ENCODE results near the gene OCA2.
"Not testable (repeated sequence)": the region's sequence is repeated elsewhere in the genome, so short reads cannot be mapped to it uniquely, and the experiment has no call there.

OCA2 gene

DNA sequence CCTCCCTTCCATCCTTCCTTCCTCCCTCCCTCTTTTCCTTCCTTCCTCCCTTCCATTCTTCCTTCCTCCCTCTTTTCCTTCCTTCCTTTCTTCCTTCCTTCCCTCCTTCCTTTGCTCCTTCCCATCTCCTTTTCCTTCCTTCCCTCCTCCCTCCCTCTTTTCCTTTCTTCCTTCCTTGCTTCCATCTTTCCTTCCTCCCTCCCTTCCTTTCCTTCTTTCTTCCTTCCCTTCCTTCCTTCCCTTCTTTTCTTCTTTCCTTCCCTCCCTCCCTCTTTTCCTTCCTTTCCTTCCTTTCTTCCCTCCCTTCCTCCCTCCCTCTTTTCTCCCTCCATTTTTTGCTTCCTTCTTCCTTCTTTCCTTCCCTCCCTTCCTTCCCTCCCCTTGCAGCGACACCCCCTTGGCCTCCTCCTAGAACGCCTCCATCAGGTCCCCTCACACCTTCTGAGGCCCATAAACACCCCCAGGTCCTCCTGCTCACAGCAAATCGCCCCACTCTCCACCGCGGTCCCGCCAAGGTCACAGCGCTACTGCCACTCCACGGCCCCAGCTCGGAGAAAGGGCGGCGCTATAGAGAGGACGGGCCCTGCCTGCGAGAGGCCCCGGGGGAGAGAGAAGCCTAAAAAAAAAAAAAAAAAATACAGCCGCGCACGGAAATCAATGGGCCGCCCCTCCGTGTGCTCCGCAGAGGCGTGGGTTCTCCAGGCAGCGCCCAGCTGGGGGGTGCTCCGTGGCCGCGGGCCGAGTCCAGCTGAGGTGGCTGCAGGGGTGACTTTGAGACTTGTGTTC lies 328.2 kb downstream of the OCA2 start:
- DNase-seq (ENCODE audit: low read depth) = no peak

DNA sequence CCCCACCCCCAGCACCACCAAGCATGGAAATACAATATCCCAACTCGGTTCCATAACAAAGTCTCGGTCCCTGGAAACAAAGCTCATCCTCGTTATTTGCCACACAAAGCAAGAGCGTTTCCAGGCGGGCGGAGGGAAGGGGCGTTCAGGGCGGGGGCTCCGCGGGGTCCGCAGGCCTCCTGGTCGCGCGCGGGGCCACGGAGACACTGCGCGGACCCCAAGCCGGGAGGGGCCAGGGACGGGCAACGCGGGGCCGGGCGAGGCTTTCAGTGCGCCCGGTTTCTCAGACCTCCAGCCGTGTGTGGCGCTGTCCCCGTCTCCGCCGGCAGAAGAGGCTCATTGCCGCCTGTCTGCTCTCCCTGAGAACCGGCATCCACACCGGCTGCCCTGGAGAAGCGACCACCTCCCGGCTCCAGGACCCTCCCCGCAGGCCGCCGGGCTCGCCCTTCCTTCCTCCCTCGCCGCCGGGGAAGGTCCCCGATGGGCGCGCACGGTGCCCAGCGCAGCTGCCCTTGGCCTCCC lies 329.0 kb downstream of the OCA2 start:
- DNase-seq (ENCODE audit: low read depth) = no peak

DNA sequence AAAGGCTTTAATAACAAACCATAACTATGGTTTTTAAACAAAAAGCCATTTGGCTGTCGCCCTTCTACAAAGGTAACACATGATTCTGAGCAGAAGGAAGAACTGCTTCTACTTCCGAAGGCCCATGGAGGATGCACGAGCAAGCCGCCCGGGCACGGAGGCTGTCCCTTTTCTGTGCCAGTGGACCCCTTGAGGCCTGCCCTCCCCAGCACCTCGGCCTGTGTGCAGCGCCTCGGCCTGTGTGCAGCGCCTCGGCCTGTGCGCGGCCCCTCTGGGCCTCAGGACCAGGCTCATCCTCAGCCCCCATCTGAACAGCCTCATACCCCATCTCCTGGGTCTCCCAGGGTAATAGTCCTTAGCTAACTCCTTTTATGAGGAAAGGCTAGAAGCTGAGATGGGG lies 329.5 kb downstream of the OCA2 start:
- no peak for DNase-seq (ENCODE audit: low read depth)

DNA sequence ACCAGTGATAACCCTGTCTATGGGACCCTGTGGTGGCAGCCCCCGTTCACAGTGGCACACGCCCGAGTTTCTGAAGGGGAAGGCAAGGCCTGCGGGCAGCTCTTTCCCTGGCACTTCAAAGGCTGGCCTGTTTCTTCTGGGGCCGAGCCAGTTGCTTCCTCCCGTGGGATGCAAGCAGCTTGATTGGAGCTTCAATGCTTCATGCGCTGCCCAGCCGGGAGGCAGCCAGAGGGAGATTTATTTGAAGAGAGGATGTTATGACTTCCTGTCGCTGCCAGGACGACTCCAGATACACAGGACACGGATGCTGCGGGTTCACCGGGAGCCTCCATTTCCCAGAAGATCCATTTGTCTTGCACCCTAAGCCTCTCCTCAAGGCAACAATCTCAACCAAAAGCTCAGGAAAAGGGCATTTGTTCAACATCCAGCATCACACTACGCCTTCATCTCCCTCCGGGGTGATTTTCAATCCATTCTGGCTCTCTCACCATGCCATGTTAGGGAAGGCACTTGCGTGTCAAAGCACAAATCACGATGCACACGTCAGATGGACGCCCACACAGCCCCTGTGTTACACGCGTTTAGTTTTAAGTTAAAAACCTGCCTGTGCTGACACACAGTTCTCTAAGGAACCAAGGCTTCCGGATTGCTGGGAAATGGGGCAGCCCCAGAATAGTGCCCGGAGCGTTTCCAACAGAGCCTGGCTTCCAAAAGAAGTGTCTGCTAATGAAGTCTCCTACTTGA lies 330.2 kb downstream of the OCA2 start:
- DNase-seq (ENCODE audit: low read depth) = peak; percentile 33

DNA sequence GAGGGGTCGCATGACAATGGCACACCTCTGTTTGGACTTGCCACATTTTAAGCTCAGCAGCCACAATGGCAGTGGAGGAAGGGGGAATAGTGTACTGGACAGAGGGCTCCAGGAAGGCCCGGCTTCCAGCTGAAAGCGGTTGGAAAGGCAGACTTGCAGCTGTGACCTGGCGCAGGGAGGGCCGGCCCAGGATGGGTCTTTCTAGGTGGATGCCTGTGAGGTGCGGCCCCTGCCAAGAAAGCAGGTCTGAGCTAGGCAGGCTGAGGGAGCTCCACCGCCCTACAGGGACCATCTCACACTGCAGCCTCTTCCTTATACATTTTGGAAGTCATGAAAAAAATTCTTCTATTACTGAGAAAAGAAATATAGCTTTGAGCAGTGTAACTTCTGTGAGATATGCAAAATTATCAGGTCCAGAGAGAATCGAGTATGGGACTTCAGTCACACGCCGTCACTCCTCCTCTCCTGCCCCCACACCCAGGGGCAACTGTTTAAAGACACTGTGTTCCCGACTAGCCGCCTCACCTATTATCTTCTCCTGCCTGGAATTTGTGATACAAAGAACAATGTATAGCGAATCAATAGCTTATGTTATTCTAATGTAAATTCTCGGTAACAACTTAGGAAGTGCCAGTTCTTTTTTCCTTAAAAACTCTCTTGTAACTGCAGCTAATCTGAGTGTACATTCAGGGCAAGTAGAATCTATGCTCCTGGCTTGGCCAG lies 331.0 kb downstream of the OCA2 start:
- DNase-seq (ENCODE audit: low read depth) = no peak

DNA sequence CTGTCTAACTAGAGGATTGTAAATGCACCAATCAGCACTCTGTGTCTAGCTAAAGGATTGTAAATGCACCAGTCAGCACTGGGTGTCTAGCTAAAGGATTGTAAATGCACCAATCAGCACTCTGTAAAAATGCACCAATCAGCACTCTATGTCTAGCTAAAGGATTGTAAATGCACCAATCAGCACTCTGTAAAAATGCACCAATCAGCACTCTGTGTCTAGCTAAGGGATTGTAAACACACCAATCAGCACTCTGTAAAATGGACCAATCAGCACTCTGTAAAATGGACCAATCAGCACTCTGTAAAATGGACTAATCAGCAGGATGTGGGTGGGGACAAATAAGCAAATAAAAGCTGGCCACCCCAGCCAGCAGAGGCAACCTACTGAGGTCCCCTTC lies 331.7 kb downstream of the OCA2 start:
- not testable (repeated sequence) for DNase-seq (ENCODE audit: low read depth)

DNA sequence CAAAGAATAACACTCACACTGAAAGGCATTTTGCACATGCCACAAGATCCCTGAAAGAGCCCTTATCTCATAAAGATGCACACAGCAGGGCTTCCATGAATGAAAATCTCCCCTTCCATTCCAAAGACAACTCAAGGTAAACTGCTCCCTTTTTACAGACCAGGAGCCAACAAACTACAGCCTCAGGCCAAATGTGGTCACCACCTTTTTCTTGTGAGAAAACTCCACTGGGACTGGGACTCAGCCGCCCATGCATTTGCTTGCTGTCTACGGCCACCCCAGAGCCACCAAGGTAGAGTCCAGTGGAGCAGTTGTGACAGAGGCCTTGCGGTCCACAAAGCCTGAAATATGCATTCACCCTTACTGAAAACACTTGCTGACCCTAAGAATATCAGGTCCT lies 334.8 kb downstream of the OCA2 start:
- DNase-seq (ENCODE audit: low read depth) = no peak

DNA sequence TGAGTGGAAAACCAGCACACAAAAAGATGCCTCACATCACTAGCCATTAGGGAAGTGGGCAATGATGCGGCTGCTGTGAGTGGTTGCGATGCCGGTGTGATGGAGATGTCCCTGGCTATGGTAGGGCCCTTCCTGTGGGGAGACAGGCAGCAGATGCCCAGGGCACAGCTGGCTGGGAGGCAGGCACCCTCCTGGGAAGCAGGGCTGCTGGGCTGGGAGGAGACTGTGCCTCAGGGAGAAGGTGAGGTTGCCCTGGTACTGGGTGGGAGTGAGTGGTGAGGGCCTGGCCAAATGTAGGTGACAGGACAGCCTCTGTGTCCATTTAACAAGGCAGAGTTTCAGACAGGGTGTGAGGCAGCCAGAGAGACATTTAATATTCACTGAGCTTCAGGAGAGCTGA lies 335.6 kb downstream of the OCA2 start:
- DNase-seq (ENCODE audit: low read depth) = no peak

DNA sequence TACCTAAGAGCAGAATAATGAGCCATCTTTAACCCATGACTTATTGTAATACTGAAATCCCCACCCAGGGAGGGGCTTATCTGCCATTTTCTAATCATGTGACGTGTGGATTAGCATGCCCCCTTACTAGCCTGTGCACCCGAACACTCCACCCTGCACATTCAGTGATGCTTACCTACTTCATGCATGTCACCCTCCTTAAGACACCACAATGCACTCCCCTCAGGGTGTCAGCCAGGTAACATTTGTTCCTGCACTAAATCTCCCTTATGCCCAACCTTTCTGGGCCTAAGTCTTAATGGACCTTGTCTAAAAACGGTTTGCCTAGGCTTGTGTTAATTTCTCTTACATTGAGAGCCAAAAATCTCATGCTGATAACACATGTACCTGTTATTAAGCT lies 336.6 kb downstream of the OCA2 start:
- no peak for DNase-seq (ENCODE audit: low read depth)

DNA sequence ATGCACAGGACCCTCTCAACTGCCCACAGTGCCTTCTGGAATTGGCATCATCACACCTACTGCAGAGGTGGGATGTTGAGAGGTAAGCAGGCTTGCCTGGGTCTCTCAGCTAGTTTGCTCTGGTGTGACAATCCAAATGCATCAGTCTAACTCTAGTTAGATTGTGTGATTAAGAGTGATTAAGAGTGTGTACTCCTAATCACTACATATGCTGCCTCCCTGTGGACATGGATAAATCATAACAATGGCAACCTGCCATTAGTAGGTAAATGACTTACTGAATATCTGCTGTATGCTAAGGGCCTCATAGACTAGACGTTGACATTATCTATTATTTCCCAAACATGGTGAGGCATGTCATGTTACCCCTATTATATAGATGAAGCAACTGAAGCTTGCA lies 342.1 kb downstream of the OCA2 start:
- no peak for DNase-seq (ENCODE audit: low read depth)

DNA sequence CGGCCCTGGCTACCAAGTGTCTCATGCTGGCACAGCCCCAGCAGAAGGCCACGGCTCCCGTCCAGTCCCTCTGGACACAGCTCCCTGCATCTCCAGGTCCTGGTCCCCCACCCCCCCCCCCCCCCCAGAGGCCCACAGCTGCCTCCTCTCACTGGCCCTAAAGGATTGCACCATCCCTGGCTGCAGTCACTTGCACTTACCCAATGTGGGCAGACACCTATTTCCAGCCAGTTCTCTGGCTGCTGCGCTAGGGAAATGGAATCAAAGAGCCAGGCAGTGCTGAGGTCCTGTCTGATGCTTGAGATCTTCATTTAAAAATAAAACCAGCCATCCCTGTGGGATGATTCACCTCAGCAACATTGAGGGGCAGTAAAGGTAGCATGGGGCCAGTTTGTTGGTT lies 346.4 kb downstream of the OCA2 start:
- DNase-seq (ENCODE audit: low read depth) = no peak

DNA sequence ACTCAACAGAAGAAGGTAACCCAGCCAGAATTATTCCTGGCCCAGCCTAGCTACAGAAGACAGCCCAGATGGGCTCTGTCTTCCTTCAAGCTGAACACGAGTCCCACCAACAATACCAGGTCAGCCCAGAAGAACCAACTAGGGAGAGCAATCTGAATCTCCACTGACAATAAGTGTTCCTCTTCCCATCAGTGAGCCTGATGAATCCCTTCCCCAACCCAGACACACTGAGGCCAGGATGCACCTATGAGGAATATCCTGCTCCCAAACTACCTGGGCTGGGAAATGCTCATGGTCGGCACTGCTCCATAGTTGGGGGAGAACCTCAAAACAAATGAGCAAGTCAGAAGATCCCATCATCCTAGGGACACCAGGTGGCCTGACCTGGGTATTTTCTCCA lies 351.1 kb downstream of the OCA2 start:
- no peak for DNase-seq (ENCODE audit: low read depth)

DNA sequence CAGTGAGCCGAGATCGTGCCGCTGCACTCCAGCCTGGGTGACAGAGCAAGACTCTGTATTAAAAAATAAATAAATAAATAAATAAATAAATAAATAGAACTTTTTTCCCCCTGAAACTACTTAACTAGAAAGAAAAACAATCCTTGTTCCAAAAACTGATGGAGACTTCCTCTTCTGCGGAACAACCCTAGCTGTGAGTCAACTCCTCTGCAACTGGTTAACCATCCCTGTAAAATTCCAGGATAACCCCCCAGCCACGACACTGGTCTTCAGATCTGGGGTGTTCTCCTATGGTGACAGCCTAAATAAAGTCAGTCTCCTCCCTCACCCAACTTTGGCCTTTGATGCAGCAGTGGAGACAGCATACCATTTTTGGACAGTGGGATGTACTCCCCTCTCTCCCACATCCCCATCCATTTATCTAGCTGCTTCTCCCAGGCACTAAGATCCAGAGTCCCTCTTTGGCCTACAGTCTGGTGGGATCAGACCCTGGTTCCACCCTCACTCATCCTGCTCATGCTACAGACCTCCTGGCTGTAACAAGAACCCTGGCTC lies 352.6 kb downstream of the OCA2 start:
- no peak for DNase-seq (ENCODE audit: low read depth)

DNA sequence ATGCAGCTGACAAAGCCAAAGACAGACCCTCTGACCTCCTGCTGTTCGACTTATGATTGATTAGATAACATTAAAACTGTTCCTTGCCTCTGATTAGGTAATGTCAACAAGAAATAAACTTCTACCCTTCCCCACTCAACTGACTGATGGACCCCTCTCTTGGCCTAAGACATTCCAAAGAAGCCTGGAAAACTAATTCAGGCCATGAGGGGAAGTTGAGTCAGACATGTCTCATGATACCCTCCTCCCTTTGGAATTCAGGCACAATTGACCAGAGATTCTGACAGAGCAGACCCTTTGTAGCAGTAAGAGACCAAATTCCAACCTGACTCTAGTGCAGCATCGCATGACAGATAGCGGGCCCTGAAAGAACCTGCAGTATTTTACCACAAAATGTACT lies 354.5 kb downstream of the OCA2 start:
- DNase-seq (ENCODE audit: low read depth) = no peak

DNA sequence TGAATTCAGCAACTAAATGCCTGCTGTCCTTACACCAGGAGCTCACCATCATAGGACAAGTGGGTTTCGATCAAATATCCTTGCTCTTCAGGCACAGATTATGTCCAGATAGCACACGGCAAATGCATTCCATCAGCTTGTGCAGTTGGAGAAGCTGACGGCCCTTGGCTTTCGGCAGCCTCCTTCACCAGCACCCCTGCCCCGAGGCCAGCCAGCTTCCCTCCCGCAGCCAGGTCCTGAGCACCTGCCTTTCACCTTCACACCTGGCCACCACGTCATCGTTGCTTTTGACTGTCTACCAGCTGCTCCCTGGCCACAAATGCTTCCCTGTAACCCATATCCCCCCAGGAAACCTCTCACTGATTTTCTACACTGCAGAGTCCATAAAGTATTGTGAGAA lies 355.5 kb downstream of the OCA2 start:
- DNase-seq (ENCODE audit: low read depth) = no peak

DNA sequence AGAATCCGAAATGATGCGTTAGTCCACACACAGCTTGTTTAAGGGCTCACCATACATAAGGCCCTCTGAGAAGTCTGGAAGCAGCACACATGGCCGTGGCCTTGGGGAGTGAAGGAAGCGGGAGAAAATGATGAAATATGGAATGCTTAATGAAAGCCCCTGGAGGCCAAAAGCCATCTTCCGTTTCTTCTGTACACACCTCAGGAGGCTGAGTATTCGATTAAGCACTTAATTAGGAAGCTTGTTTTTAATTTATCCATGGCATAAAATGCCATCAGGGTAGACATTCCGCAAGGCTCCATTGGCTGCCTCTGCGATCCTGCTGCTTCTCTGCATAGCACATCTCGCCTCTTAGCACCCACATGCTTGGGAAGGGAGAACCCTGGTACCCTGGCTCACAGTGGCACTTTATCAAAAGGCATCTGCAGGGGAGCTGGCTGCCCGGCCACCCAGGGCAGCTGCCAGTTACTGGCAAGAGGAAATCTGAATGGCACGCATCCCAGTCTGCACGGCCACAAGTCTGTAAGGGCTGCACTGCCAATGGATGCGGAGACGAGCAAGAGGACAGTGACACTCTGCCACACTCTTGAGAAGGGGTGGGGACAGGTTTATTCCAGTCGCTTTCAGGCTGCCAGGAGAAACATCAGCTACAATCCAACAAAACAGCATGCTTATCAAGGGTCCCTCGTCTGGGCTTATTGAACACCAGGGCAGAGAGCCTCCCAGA lies 356.2 kb downstream of the OCA2 start:
- DNase-seq (ENCODE audit: low read depth) = no peak

DNA sequence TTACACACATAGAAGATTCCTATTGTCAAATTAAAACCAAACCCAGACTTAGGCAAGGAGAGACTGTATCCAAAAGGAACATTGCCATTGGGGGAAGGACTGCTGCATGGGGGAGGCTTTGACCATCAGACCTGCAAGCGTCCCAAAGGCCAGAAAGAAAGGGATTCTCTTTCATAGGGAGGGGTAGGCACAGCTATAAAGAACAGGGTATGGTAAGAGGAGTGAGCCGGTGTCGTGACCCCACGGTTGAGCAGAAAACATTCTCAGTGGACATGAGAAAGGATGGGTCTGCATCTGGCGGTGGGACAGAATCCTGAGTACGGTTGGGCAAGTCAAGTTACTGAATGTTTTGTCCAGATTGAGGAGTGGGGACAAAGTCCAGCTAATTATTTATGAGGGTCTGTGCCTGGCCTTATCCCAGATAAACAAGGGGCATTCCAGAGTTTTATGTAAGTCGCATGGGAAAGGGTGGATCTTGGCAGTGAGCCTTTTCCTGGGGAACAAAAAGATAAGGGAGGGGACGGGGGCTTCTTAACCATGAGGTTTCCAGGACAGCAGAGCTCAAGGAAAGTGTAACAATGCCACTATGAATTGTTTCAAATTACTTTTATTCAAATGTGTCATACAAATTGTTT lies 357.8 kb downstream of the OCA2 start:
- DNase-seq (ENCODE audit: low read depth) = no peak

DNA sequence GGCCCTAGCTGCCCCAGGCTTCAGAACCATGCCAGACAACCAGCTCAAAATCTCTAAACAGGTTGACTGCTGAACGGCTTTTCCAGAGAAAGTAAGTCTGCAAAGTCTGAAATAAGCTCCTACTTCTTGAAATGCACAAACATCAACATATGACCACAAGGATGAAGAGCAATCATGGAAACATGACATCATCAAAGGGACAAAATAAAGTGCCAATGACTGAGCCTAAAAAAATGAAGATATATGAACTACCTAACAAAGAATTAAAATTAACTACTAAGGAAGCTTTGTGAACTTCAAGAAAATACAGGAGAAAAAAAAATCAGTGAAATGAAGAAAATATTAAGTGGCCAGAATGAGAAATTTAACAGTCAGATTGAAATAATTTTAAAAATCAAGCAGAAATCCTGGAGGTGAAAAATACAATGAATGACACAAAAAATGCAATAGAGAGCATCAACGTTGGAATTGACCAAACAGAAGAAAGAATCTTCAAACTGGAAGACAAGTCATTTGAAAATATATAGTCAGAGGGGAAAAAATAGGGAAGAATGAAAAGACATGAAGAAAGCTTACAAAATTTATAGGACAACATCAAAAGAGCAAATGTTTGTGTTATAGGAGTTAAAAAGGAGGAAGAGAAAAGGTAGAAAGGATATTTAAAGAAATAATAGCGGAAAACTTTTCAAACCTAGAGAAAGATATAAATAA lies 364.2 kb downstream of the OCA2 start:
- no peak for DNase-seq (ENCODE audit: low read depth)

DNA sequence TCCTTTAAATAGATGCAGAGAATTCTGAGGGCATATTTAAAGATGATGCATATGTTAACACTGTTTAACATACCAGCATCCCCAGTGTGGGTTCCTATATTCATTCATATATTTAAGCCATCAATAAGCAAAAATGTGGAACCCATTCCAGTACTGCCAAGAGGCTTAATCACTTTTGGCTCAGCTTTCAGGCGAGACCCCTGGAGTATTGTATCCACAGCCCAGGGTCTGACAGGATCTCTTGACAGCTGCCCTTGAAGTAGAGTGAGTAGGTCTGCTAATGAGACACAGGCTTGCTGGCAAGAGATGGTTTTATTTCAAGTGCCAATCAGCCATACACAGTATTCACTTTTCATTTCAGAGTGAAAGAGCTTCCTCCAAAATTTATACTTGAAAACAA lies 367.3 kb downstream of the OCA2 start:
- DNase-seq (ENCODE audit: low read depth) = no peak

DNA sequence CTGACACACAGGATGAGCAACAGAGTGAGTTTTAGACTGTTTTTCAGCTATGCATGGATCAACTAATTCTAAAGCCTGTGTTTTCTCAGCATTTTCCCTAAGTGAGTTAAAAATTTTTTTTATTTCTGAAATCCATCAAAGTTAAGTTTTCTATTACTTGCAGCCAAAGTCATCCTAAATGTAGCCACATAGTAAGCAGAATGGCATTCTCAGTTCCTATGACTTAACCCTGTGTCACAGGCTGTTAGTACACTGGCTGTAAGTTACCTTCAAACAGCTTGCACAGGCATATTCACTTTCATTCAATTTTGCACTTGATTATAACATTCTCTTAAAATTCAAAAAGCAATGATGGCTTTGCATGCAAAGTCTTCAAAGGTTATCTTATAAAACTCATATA lies 368.2 kb downstream of the OCA2 start:
- DNase-seq (ENCODE audit: low read depth) = peak; percentile 9

DNA sequence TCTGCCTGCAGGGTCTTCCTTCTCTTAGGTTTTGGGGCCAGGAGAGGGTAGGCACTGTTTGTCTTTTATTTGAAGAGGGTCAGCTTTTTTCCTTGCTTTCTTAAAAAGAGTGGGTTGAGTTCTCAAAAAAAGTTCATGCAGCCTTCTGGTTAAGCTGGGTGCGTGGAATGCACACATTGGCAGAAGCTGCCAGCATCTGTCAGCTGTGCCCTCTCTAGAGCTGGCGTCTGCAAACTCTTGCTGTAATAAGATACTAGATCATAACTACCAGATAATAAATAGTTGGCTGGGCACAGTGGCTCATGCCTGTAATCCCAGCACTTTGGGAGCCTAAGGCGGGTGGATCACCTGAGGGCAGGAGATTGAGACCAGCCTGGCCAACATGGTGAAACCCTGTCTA lies 373.4 kb downstream of the OCA2 start:
- DNase-seq (ENCODE audit: low read depth) = no peak
